SK-N-SH (cell line): ENCODE data around the gene JPH2. TPM values are rescaled to one million over a fixed set of nuclear protein-coding genes. Genes with fewer than 3 reads are reported as not detected.

ENCODE experiments used
- CTCF ChIA-PET: fragments of 300-600, 350-600 bp; formaldehyde crosslinking; extraction: SDS; loops from one replicate; lab custom pipeline; 2021; lab: Yijun Ruan, JAX
- POLR2A ChIA-PET: fragments of 350-600 bp; sonication (Branson Sonifier 250); formaldehyde crosslinking; extraction: SDS; loops from one replicate; lab custom pipeline; 2020; ENCODE audit warnings: antibody characterized with exemption, inconsistent platforms; lab: Yijun Ruan, JAX
- DNase-seq: peaks from one replicate; pipeline ENCODE4 v3.0.0; 2012
- H2AFZ ChIP-seq: fragments of 200-600 bp; sonication (generic); 2 replicates; pipeline ENCODE4 v1.8.1; 2016; ENCODE audit warnings: antibody characterized with exemption, mild to moderate bottlenecking, low read depth
- H3F3A ChIP-seq: fragments of 200-600 bp; sonication (generic); replicated peaks from 2 replicates; pipeline ENCODE3; 2016; ENCODE audit warnings: antibody characterized with exemption, mild to moderate bottlenecking; ENCODE audit not compliant: insufficient read depth
- H3K27ac ChIP-seq, 2 experiments: fragments of 200-500 bp in 1 of 2; fragments of 200-600 bp in 1 of 2; sonication (Bioruptor generic) in 1 of 2; sonication (generic), shearing (Covaris generic) in 1 of 2; 2 replicates each; pipeline versions ENCODE4 v1.5.1 to v1.6.1; 2014 to 2016; ENCODE audit warnings: low read depth in 2 of 2, inconsistent platforms in 1 of 2, low read length in 1 of 2, mild to moderate bottlenecking in 1 of 2, mixed read lengths in 1 of 2
- H3K27me3 ChIP-seq: fragments of 200-600 bp; sonication (generic), shearing (Covaris generic); 2 replicates; pipeline ENCODE4 v1.6.1; 2016; ENCODE audit warnings: mixed run types; ENCODE audit not compliant: insufficient read depth
- H3K36me3 ChIP-seq, 2 experiments: fragments of 200-500 bp in 1 of 2; fragments of 200-600 bp in 1 of 2; sonication (Bioruptor generic) in 1 of 2; sonication (generic) in 1 of 2; replicated peaks in 1 of 2; 2 replicates each; pipeline versions ENCODE3 to v1.5.1; 2014 to 2016; ENCODE audit warnings: low read length in 1 of 2, mild to moderate bottlenecking in 1 of 2; ENCODE audit not compliant: insufficient read depth in 2 of 2, control insufficient read depth in 1 of 2
- H3K4me1 ChIP-seq, 2 experiments: fragments of 200-500 bp in 1 of 2; fragments of 200-600 bp in 1 of 2; sonication (Bioruptor generic) in 1 of 2; sonication (generic), shearing (Covaris generic) in 1 of 2; 2 replicates each; pipeline versions ENCODE4 v1.5.1 to v1.6.1; 2014 to 2016; ENCODE audit warnings: low read depth in 1 of 2, low read length in 1 of 2, mixed run types in 1 of 2; ENCODE audit not compliant: insufficient read depth in 2 of 2, control insufficient read depth in 1 of 2
- H3K4me2 ChIP-seq: fragments of 200-600 bp; sonication (generic), shearing (Covaris generic); 2 replicates; pipeline ENCODE4 v1.6.1; 2017; ENCODE audit warnings: mixed run types
- H3K4me3 ChIP-seq, 2 experiments: fragments of 200-500 bp in 1 of 2; fragments of 200-600 bp in 1 of 2; sonication (Bioruptor generic) in 1 of 2; sonication (generic), shearing (Covaris generic) in 1 of 2; 2 replicates each; pipeline versions ENCODE4 v1.5.1 to v1.8.1; 2014 to 2016; ENCODE audit warnings: low read depth in 2 of 2, inconsistent platforms in 1 of 2, low read length in 1 of 2, mild to moderate bottlenecking in 1 of 2, mixed read lengths in 1 of 2, moderate library complexity in 1 of 2
- H3K79me2 ChIP-seq: fragments of 200-600 bp; sonication (generic); 2 replicates; pipeline ENCODE4 v1.8.1; 2017; ENCODE audit warnings: mild to moderate bottlenecking; ENCODE audit not compliant: insufficient read depth
- H3K9ac ChIP-seq: fragments of 200-600 bp; sonication (generic); 2 replicates; pipeline ENCODE4 v1.6.1; 2017; ENCODE audit warnings: mixed run types
- H3K9me2 ChIP-seq: fragments of 200-600 bp; sonication (generic); 2 replicates; pipeline ENCODE4 v1.6.1; 2017; ENCODE audit warnings: mixed run types
- H3K9me3 ChIP-seq: fragments of 200-600 bp; sonication (generic); 2 replicates; pipeline ENCODE4 v1.6.1; 2017; ENCODE audit warnings: mixed run types, mild to moderate bottlenecking, moderate library complexity
- H4K20me1 ChIP-seq: fragments of 200-600 bp; sonication (generic); 2 replicates; pipeline ENCODE4 v1.6.1; 2017; ENCODE audit warnings: mild to moderate bottlenecking, mixed run types; ENCODE audit not compliant: insufficient read depth
- EZH2phosphoT487 ChIP-seq: fragments of 200-600 bp; sonication (generic); IDR thresholded peaks from 2 replicates; pipeline ENCODE4 v1.6.1; 2017; ENCODE audit warnings: low read depth, mixed run types, mild to moderate bottlenecking, antibody characterized with exemption, moderate library complexity, borderline replicate concordance
- GABPA ChIP-seq: IDR thresholded peaks from 2 replicates; pipeline ENCODE4 v1.4.0; 2012; ENCODE audit warnings: low read depth, mild to moderate bottlenecking
- JUND ChIP-seq: IDR thresholded peaks from 2 replicates; pipeline ENCODE4 v1.4.0; 2012
- MXI1 ChIP-seq: IDR thresholded peaks from 2 replicates; pipeline ENCODE4 v1.6.1; 2012; ENCODE audit warnings: mild to moderate bottlenecking, low read depth, low read length, improper control_type of control experiment
- NRF1 ChIP-seq: IDR thresholded peaks from 2 replicates; pipeline ENCODE4 v1.6.1; 2012; ENCODE audit warnings: low read depth, mild to moderate bottlenecking, low read length
- POLR2AphosphoS5 ChIP-seq: IDR thresholded peaks from 2 replicates; pipeline ENCODE4 v1.6.1; 2012; ENCODE audit warnings: low read depth, low read length
- RFX5 ChIP-seq: IDR thresholded peaks from 2 replicates; pipeline ENCODE4 v1.6.1; 2012; ENCODE audit warnings: mild to moderate bottlenecking, improper control_type of control experiment, low read length
- WGBS: methylation state at CpG from one replicate; pipeline ENCODE4 v1.1.6; 2017; ENCODE audit warnings: low lambda C conversion rate; 5-methylcytosine and 5-hydroxymethylcytosine counted together
- polyA plus RNA-seq, 3 experiments: library from polyadenylated mRNA; depleted of rRNA; stranded (reverse); fragments of >200 nt; gene quantifications; 2 replicates each; pipeline ENCODE4 v1.2.3, GENCODE V29; 2012
- TF ChIP-seq, protein P1 (sequence below): fragments of 150-350 bp; IDR thresholded peaks from 2 replicates; pipeline ENCODE4 v1.6.1; 2016; ENCODE audit warnings: mild to moderate bottlenecking, low read depth, low read length
- TF ChIP-seq, protein P2 (sequence below): IDR thresholded peaks from 2 replicates; pipeline ENCODE4 v1.6.1; 2012; ENCODE audit warnings: mild to moderate bottlenecking, low read depth, low read length, moderate library complexity
- TF ChIP-seq, protein P3 (sequence below): fragments of 200-600 bp; sonication (generic); IDR thresholded peaks from 2 replicates; pipeline ENCODE4 v1.6.1; 2017; ENCODE audit warnings: antibody characterized with exemption, mild to moderate bottlenecking, moderate library complexity
- TF ChIP-seq, protein P4 (sequence below): fragments of 150-350 bp; IDR thresholded peaks from 2 replicates; pipeline ENCODE4 v1.6.1; 2017; ENCODE audit warnings: antibody characterized with exemption, low read length, low read depth, borderline replicate concordance
- TF ChIP-seq, protein P5 (sequence below): IDR thresholded peaks from 2 replicates; pipeline ENCODE4; 2012

Gene JPH2
- polyA plus RNA-seq, 1 of the 3 experiments (the other 2 are of a cell fraction): 0.67 TPM

DNA sequence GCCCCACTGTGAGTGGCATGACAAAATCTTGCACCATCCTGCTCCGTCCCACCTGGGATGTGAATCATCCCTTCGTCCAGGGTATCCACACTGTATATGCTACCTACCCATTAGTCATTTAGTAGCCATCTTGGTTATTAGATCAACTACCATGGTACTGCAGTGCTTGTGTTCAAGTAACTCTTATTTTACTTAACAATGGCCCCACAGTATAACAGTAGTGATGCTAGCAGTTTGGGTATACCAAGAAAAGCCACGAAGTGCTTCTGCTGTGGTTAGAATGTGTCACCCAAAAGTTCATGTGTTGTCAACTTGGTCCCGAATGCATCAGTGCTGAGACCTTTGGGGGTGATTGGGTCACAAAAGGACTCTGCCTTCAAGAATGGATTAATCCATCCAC lies 11.9 kb upstream of the JPH2 start:
- Histone ChIP-seq H4K20me1 (peaks cover 22% of the 10 kb centered on the region), H3K79me2 (peaks cover 51% of the 10 kb centered on the region), H3F3A (peaks cover 26% of the 10 kb centered on the region), H3K4me1 (peaks cover 0 to 8% of the 10 kb centered on the region in 2 experiments; a peak in 3 of 4 replicates), H3K27ac (no peak overlapping the region), H3K9ac (no peak overlapping the region), H2AFZ (no peak overlapping the region), H3K9me2 (no peaks in the 10 kb centered on the region), H3K9me3 (no peaks in the 10 kb centered on the region), H3K4me2 (no peak overlapping the region), H3K4me3 (no peak overlapping the region), H3K36me3 (peaks cover 73 to 78% of the 10 kb centered on the region in 2 experiments), H3K27me3 (no peaks in the 10 kb centered on the region)
- no peak for DNase-seq
- TF ChIP-seq RFX5 (no peak), POLR2AphosphoS5 (no peak), NRF1 (no peak), EZH2phosphoT487 (no peak), MXI1 (no peak), GABPA (no peak), JUND (no peak)
- TF ChIP-seq, protein P1, sequence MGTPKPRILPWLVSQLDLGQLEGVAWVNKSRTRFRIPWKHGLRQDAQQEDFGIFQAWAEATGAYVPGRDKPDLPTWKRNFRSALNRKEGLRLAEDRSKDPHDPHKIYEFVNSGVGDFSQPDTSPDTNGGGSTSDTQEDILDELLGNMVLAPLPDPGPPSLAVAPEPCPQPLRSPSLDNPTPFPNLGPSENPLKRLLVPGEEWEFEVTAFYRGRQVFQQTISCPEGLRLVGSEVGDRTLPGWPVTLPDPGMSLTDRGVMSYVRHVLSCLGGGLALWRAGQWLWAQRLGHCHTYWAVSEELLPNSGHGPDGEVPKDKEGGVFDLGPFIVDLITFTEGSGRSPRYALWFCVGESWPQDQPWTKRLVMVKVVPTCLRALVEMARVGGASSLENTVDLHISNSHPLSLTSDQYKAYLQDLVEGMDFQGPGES: no peak
- TF ChIP-seq, protein P2, sequence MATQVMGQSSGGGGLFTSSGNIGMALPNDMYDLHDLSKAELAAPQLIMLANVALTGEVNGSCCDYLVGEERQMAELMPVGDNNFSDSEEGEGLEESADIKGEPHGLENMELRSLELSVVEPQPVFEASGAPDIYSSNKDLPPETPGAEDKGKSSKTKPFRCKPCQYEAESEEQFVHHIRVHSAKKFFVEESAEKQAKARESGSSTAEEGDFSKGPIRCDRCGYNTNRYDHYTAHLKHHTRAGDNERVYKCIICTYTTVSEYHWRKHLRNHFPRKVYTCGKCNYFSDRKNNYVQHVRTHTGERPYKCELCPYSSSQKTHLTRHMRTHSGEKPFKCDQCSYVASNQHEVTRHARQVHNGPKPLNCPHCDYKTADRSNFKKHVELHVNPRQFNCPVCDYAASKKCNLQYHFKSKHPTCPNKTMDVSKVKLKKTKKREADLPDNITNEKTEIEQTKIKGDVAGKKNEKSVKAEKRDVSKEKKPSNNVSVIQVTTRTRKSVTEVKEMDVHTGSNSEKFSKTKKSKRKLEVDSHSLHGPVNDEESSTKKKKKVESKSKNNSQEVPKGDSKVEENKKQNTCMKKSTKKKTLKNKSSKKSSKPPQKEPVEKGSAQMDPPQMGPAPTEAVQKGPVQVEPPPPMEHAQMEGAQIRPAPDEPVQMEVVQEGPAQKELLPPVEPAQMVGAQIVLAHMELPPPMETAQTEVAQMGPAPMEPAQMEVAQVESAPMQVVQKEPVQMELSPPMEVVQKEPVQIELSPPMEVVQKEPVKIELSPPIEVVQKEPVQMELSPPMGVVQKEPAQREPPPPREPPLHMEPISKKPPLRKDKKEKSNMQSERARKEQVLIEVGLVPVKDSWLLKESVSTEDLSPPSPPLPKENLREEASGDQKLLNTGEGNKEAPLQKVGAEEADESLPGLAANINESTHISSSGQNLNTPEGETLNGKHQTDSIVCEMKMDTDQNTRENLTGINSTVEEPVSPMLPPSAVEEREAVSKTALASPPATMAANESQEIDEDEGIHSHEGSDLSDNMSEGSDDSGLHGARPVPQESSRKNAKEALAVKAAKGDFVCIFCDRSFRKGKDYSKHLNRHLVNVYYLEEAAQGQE: no peak
- TF ChIP-seq, protein P3, sequence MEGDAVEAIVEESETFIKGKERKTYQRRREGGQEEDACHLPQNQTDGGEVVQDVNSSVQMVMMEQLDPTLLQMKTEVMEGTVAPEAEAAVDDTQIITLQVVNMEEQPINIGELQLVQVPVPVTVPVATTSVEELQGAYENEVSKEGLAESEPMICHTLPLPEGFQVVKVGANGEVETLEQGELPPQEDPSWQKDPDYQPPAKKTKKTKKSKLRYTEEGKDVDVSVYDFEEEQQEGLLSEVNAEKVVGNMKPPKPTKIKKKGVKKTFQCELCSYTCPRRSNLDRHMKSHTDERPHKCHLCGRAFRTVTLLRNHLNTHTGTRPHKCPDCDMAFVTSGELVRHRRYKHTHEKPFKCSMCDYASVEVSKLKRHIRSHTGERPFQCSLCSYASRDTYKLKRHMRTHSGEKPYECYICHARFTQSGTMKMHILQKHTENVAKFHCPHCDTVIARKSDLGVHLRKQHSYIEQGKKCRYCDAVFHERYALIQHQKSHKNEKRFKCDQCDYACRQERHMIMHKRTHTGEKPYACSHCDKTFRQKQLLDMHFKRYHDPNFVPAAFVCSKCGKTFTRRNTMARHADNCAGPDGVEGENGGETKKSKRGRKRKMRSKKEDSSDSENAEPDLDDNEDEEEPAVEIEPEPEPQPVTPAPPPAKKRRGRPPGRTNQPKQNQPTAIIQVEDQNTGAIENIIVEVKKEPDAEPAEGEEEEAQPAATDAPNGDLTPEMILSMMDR: no peak
- TF ChIP-seq, protein P4, sequence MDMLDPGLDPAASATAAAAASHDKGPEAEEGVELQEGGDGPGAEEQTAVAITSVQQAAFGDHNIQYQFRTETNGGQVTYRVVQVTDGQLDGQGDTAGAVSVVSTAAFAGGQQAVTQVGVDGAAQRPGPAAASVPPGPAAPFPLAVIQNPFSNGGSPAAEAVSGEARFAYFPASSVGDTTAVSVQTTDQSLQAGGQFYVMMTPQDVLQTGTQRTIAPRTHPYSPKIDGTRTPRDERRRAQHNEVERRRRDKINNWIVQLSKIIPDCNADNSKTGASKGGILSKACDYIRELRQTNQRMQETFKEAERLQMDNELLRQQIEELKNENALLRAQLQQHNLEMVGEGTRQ: no peak
- TF ChIP-seq, protein P5, sequence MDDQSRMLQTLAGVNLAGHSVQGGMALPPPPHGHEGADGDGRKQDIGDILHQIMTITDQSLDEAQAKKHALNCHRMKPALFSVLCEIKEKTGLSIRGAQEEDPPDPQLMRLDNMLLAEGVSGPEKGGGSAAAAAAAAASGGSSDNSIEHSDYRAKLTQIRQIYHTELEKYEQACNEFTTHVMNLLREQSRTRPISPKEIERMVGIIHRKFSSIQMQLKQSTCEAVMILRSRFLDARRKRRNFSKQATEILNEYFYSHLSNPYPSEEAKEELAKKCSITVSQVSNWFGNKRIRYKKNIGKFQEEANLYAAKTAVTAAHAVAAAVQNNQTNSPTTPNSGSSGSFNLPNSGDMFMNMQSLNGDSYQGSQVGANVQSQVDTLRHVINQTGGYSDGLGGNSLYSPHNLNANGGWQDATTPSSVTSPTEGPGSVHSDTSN: no peak
- CTCF ChIA-PET: interaction anchor here (0.7 to 1.6 kb wide), 4 partner anchors 8 to 186 kb away, joined by 3 to 10 read pairs (median 4); no protein-coding TSS in a partner anchor
- POLR2A ChIA-PET: no interaction called here
- 95% methylated on average over 4 of the region's 4 CpGs for WGBS
